GM21381 (cell line): ENCODE results near the gene DCANP1.

Experiments used
- ATAC-seq: cut with Tn5 transposase; IDR thresholded peaks from one replicate; pipeline ENCODE4 v1.9.1; 2021; ENCODE audit warnings: mild to moderate bottlenecking, moderate library complexity; ENCODE audit not compliant: unreplicated experiment

The DCANP1 gene

GRCh38 chr5:135442431-135443160 is 4.6 kb downstream of the DCANP1 start:
- no peak for ATAC-seq

GRCh38 chr5:135441919-135442318 is 5.2 kb downstream of the DCANP1 start:
- no peak for ATAC-seq

GRCh38 chr5:135441350-135441831 is 5.8 kb downstream of the DCANP1 start:
- ATAC-seq: no peak

- no peak for ATAC-seq
Observed at GRCh38 chr5:135440916-135441315, 6.2 kb downstream of the DCANP1 start.

GRCh38 chr5:135439231-135440205 is 7.6 kb downstream of the DCANP1 start:
- ATAC-seq: no peak

- ATAC-seq: no peak
Observed at GRCh38 chr5:135438636-135439221, 8.4 kb downstream of the DCANP1 start.

- ATAC-seq: no peak
Observed at GRCh38 chr5:135437796-135438560, 9.2 kb downstream of the DCANP1 start.

GRCh38 chr5:135437422-135437795 is 9.7 kb downstream of the DCANP1 start:
- ATAC-seq: no peak

GRCh38 chr5:135436951-135437418 is 10.2 kb downstream of the DCANP1 start:
- ATAC-seq: no peak

- no peak for ATAC-seq
Observed at GRCh38 chr5:135435467-135436330, 11.4 kb downstream of the DCANP1 start.

GRCh38 chr5:135434591-135435466 is 12.3 kb downstream of the DCANP1 start:
- ATAC-seq: no peak

GRCh38 chr5:135433681-135434426 is 13.3 kb downstream of the DCANP1 start:
- no peak for ATAC-seq

GRCh38 chr5:135432113-135432512 is 15.0 kb downstream of the DCANP1 start:
- no peak for ATAC-seq

- no peak for ATAC-seq
Observed at GRCh38 chr5:135430135-135430437, 17.1 kb downstream of the DCANP1 start.

GRCh38 chr5:135429301-135430134 is 17.6 kb downstream of the DCANP1 start:
- ATAC-seq: no peak

GRCh38 chr5:135428586-135428985 is 18.6 kb downstream of the DCANP1 start:
- no peak for ATAC-seq
